Upper lobe of left lung (tissue), 4 donors: ENCODE measurements around the gene RNF144B.

Experiments
- EP300 ChIP-seq, 4 donors: sonication (generic); formaldehyde crosslinking; IDR thresholded peaks; one replicate each; pipeline ENCODE4 v1.5.1; 2017; ENCODE audit warnings: antibody characterized with exemption in 4 of 4, control low read depth in 2 of 4
- POLR2A ChIP-seq, 4 donors: fragments of 450-650 bp; IDR thresholded peaks; one replicate each; pipeline ENCODE4 v1.5.1; 2016 to 2017; ENCODE audit warnings: antibody characterized with exemption in 4 of 4, mild to moderate bottlenecking in 2 of 4
- POLR2AphosphoS5 ChIP-seq, 2 donors: sonication (generic); formaldehyde crosslinking; IDR thresholded peaks; one replicate each; pipeline ENCODE4 v1.5.1; 2017; ENCODE audit warnings: antibody characterized with exemption in 2 of 2
- TF ChIP-seq, protein P1 (sequence below), 6 experiments: fragments of 450-650 bp in 4 of 6; fragments of 200-600 bp in 2 of 6; sonication (generic) in 2 of 6; IDR thresholded peaks; one replicate each; pipeline ENCODE4 v1.5.1; 2016 to 2019; ENCODE audit warnings: antibody characterized with exemption in 6 of 6

DNA sequence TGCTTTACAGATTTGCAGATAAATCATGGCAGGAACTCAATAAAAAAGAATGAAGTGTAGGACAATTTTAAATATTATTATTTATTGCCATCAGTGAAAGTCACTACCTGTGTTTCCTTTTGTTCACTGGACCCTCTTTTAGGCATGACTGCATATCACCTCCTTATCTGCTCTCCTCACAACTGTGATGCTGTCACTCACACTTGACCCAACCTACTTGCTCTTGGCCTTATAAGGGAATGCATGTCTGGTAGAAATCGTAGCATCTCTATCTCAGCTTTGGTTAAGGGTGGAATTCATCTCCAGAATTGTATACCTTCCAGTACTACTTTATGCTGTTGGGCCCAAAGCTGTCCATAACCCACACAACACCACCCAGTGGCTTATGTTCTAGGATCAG lies 47.6 kb upstream of the RNF144B start:
- TF ChIP-seq EP300 (IDR thresholded peaks at IDR 0.05) (no peak), POLR2AphosphoS5 (IDR thresholded peaks at IDR 0.05) (no peak), POLR2A (IDR thresholded peaks at IDR 0.05) (no peak)
- TF ChIP-seq, protein P1, sequence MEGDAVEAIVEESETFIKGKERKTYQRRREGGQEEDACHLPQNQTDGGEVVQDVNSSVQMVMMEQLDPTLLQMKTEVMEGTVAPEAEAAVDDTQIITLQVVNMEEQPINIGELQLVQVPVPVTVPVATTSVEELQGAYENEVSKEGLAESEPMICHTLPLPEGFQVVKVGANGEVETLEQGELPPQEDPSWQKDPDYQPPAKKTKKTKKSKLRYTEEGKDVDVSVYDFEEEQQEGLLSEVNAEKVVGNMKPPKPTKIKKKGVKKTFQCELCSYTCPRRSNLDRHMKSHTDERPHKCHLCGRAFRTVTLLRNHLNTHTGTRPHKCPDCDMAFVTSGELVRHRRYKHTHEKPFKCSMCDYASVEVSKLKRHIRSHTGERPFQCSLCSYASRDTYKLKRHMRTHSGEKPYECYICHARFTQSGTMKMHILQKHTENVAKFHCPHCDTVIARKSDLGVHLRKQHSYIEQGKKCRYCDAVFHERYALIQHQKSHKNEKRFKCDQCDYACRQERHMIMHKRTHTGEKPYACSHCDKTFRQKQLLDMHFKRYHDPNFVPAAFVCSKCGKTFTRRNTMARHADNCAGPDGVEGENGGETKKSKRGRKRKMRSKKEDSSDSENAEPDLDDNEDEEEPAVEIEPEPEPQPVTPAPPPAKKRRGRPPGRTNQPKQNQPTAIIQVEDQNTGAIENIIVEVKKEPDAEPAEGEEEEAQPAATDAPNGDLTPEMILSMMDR (IDR thresholded peaks at IDR 0.05) = no peak
